Measurements from ENCODE around the gene RPL41. TPM values are rescaled to one million over a fixed set of nuclear protein-coding genes. Genes with fewer than 3 reads are reported as not detected.

Gene RPL41
- total and polyA plus RNA-seq, 10 of the 15 experiments (the other 5 are each of a cell fraction or from before 2014, with no cell fraction given) = 4,144 to 19,112 (median 8,004) TPM

- WGBS (ENCODE audit: insufficient coverage, insufficient replicate concordance, low lambda C conversion rate, missing lambda C conversion rate) = 0% methylated on average over 6 of the region's 6 CpGs
- peak overlapping the region; percentile 90 for H3K4me3 ChIP-seq
- no peaks in the 10 kb centered on the region for H3K27me3 ChIP-seq (replicated peaks in 1 of 2; ENCODE audit: control insufficient read depth in 2 of 2, insufficient read depth in 2 of 2, low read length in 1 of 2)
- TF ChIP-seq ZBED1 (IDR thresholded peaks at IDR 0.05; ENCODE audit: borderline replicate concordance) (peak; percentile 26; the same call in 1 of the 2 replicates), SRF (IDR thresholded peaks at IDR 0.05; ENCODE audit: low read depth in 2 of 2, low read length in 2 of 2) (peak in 1 of 2 experiments; percentile 78; a peak in 3 of 4 replicates), FOS (IDR thresholded peaks at IDR 0.05; ENCODE audit: borderline replicate concordance, extremely low read depth, insufficient read length) (no peak), KAT2A (conservative IDR thresholded peaks at IDR 0.05; ENCODE audit: control insufficient read depth, low read depth, low read length) (no peak), NR2C2 (IDR thresholded peaks at IDR 0.05; ENCODE audit: borderline replicate concordance, control insufficient read depth, insufficient read length, low read depth) (no peak), CBFB (IDR thresholded peaks at IDR 0.05; ENCODE audit: low read depth) (no peak), POLR2AphosphoS2 (IDR thresholded peaks at IDR 0.05; ENCODE audit: low read depth, low read length) (peak; percentile 34; the same call in 1 of the 2 replicates), TAF1 (IDR thresholded peaks at IDR 0.05; ENCODE audit: borderline replicate concordance, low read depth, low read length) (0 out of 2 replicates have a peak, but pooled peaks have one; percentile 16), POLR2A (IDR thresholded peaks at IDR 0.05; ENCODE audit: low read depth, low read length) (peak; percentile 31; the same call in 1 of the 2 replicates), MTA2 (IDR thresholded peaks at IDR 0.05; ENCODE audit: low read depth) (no peak), HDAC6 (IDR thresholded peaks at IDR 0.05; ENCODE audit: unreplicated experiment) (no peak), ATF2 (IDR thresholded peaks at IDR 0.05; ENCODE audit: low read length) (no peak), FOXK2 (IDR thresholded peaks at IDR 0.05) (no peak), HCFC1 (IDR thresholded peaks at IDR 0.05; ENCODE audit: low read length) (no peak; the same call in 1 of the 2 replicates), CREB1 (IDR thresholded peaks at IDR 0.05; ENCODE audit: low read depth) (no peak), NBN (IDR thresholded peaks at IDR 0.05) (no peak), WRNIP1 (IDR thresholded peaks at IDR 0.05; ENCODE audit: borderline replicate concordance, low read depth, low read length) (0 out of 2 replicates have a peak, but pooled peaks have one; percentile 47), HDAC2 (IDR thresholded peaks at IDR 0.05) (no peak)
- TF ChIP-seq, protein P1, sequence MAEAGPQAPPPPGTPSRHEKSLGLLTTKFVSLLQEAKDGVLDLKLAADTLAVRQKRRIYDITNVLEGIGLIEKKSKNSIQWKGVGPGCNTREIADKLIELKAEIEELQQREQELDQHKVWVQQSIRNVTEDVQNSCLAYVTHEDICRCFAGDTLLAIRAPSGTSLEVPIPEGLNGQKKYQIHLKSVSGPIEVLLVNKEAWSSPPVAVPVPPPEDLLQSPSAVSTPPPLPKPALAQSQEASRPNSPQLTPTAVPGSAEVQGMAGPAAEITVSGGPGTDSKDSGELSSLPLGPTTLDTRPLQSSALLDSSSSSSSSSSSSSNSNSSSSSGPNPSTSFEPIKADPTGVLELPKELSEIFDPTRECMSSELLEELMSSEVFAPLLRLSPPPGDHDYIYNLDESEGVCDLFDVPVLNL (IDR thresholded peaks at IDR 0.05; ENCODE audit: low read depth, low read length) = no peak
- TF ChIP-seq, protein P2, sequence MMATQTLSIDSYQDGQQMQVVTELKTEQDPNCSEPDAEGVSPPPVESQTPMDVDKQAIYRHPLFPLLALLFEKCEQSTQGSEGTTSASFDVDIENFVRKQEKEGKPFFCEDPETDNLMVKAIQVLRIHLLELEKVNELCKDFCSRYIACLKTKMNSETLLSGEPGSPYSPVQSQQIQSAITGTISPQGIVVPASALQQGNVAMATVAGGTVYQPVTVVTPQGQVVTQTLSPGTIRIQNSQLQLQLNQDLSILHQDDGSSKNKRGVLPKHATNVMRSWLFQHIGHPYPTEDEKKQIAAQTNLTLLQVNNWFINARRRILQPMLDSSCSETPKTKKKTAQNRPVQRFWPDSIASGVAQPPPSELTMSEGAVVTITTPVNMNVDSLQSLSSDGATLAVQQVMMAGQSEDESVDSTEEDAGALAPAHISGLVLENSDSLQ (IDR thresholded peaks at IDR 0.05) = peak; percentile 59; the same call in 1 of the 2 replicates
- TF ChIP-seq, protein P3, sequence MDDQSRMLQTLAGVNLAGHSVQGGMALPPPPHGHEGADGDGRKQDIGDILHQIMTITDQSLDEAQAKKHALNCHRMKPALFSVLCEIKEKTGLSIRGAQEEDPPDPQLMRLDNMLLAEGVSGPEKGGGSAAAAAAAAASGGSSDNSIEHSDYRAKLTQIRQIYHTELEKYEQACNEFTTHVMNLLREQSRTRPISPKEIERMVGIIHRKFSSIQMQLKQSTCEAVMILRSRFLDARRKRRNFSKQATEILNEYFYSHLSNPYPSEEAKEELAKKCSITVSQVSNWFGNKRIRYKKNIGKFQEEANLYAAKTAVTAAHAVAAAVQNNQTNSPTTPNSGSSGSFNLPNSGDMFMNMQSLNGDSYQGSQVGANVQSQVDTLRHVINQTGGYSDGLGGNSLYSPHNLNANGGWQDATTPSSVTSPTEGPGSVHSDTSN (IDR thresholded peaks at IDR 0.05; ENCODE audit: insufficient replicate concordance, low read depth, low read length) = peak; percentile 22
Observed at GRCh38 chr12:56158926-56159461, 42.6 kb downstream of the RPL41 start.

More at GRCh38 chr12:56158926-56159461, 42.6 kb downstream of the RPL41 start:
- Histone ChIP-seq H3K9me3 (replicated peaks; ENCODE audit: control insufficient read depth, insufficient read depth, low read length) (no peaks in the 10 kb centered on the region), H3K36me3 (ENCODE audit: control insufficient read depth in 2 of 2, insufficient read depth in 2 of 2, low read length in 1 of 2) (peaks cover 23 to 28% of the 10 kb centered on the region in 2 experiments), H3K4me2 (ENCODE audit: control insufficient read depth, insufficient read depth) (peak overlapping the region; percentile 98), H3K9ac (ENCODE audit: control insufficient read depth, insufficient read depth, low read length) (peak overlapping the region; percentile 89), H3K4me1 (ENCODE audit: control insufficient read depth, insufficient read depth, low read length) (peaks cover 17% of the 10 kb centered on the region), H2AFZ (ENCODE audit: control insufficient read depth, low read depth, low read length) (no peak overlapping the region), H3K79me2 (ENCODE audit: control insufficient read depth, insufficient read depth, low read length) (peaks cover 39% of the 10 kb centered on the region), H3K27ac (ENCODE audit: control insufficient read depth, insufficient read depth) (peak overlapping the region; percentile 91), H4K20me1 (ENCODE audit: control insufficient read depth, insufficient read depth) (no peaks in the 10 kb centered on the region)
- ChIA-PET SMC1A (ENCODE audit: uncharacterized antibody, unreplicated experiment) (interaction anchor here (0.6 to 2.4 kb wide), 5 partner anchors 17 to 34 kb away, joined by 3 to 12 read pairs (median 3); partner anchors contain the start of genes ESYT1 and SMARCC2), POLR2A (interaction anchor here (0.5 to 2.5 kb wide), 16 partner anchors 8 to 1094 kb away, joined by 3 to 19 read pairs (median 4); partner anchors contain the start of genes ESYT1, PA2G4, RAB5B and RNF41), CTCF (interaction anchor here (0.6 to 2.2 kb wide), 11 partner anchors 14 to 430 kb away, joined by 3 to 13 read pairs (median 4); partner anchors contain the start of genes CD63, ESYT1 and SMARCC2), RAD21 (ENCODE audit: unreplicated experiment) (interaction anchor here (1.2 to 2.8 kb wide), 7 partner anchors 17 to 62 kb away, joined by 3 to 18 read pairs (median 5); partner anchors contain the start of genes ESYT1, RNF41, SMARCC2 and ZC3H10)
- in situ Hi-C loops (cut with MboI) = no loop called here
- DNase-seq (ENCODE audit: low read depth, low spot score) (no peak), ATAC-seq (peak; percentile 18), FAIRE-seq (peak; percentile 18)
- BruUV-seq (replicated peaks) = TSS peak; percentile 73
- intact Hi-C loops (cut with micrococcal nuclease; ENCODE audit: unreplicated experiment) = loop anchor here (2.0 kb wide), 1 partner anchor 30 kb away; the partner anchor contains the start of gene SMARCC2
